Tibial nerve (tissue), 4 donors: ENCODE data around the gene PLAC9. TPM values are rescaled to one million over a fixed set of nuclear protein-coding genes. Genes with fewer than 3 reads are reported as not detected.

Experiments
- DNase-seq, 2 donors: peaks; one replicate each; pipeline ENCODE4 v3.0.0-alpha.2; 2019; ENCODE audit warnings: low spot score in 2 of 2
- H3K27ac ChIP-seq, 4 donors: fragments of 200-600 bp; sonication (generic) in 3 of 4; one replicate each; pipeline ENCODE4 v1.5.1; 2017 to 2019; ENCODE audit warnings: mild to moderate bottlenecking in 1 of 4
- H3K27me3 ChIP-seq, 2 donors: fragments of 200-600 bp; sonication (generic) in 1 of 2; one replicate each; pipeline versions ENCODE4 v1.5.1 to v1.6.0; 2017 to 2019
- H3K36me3 ChIP-seq, 3 donors: fragments of 200-600 bp; sonication (generic); one replicate each; pipeline ENCODE4 v1.5.1; 2018 to 2019
- H3K4me1 ChIP-seq, 4 donors: fragments of 200-600 bp; sonication (generic) in 3 of 4; one replicate each; pipeline ENCODE4 v1.5.1; 2017 to 2019
- H3K4me3 ChIP-seq, 4 donors: fragments of 200-600 bp; sonication (generic) in 3 of 4; one replicate each; pipeline ENCODE4 v1.5.1; 2017 to 2019; ENCODE audit warnings: mild to moderate bottlenecking in 1 of 4, moderate library complexity in 1 of 4
- H3K9me3 ChIP-seq, 4 donors: fragments of 200-600 bp; sonication (generic) in 3 of 4; one replicate each; pipeline ENCODE4 v1.5.1; 2017 to 2019
- CTCF ChIP-seq, 5 experiments: fragments of 200-600 bp in 3 of 5; fragments of 450-650 bp in 2 of 5; sonication (generic) in 3 of 5; IDR thresholded peaks; one replicate each; pipeline ENCODE4 v1.5.1; 2016 to 2019; ENCODE audit warnings: antibody characterized with exemption in 5 of 5, mild to moderate bottlenecking in 3 of 5, moderate library complexity in 2 of 5
- EP300 ChIP-seq, 2 donors: sonication (generic); formaldehyde crosslinking; IDR thresholded peaks; one replicate each; pipeline ENCODE4 v1.6.1; 2017; ENCODE audit warnings: antibody characterized with exemption in 2 of 2, mild to moderate bottlenecking in 1 of 2
- POLR2A ChIP-seq, 2 donors: fragments of 450-650 bp; IDR thresholded peaks; one replicate each; pipeline ENCODE4 v1.6.1; 2017; ENCODE audit warnings: antibody characterized with exemption in 2 of 2, mild to moderate bottlenecking in 2 of 2, moderate library complexity in 2 of 2
- WGBS, 2 donors: methylation state at CpG; one replicate each; pipeline ENCODE4 v1.1.5; 2018; 5-methylcytosine and 5-hydroxymethylcytosine counted together
- total RNA-seq, 4 donors: library from RNA; depleted of rRNA; stranded (reverse); fragments of >200 nt; gene quantifications; one replicate each; pipeline ENCODE4 v1.1.0, GENCODE V29; 2016

Gene PLAC9
- total RNA-seq, 4 donors from 2014 or later: 63.3 to 199 (median 140) TPM

- Histone ChIP-seq H3K4me1 (peaks cover 0 to 21% (median 5%) of the 10 kb centered on the region in 4 donors), H3K4me3 (no peak overlapping the region), H3K9me3 (no peaks in the 10 kb centered on the region), H3K27me3 (no peaks in the 10 kb centered on the region), H3K36me3 (no peaks in the 10 kb centered on the region), H3K27ac (no peak overlapping the region)
- WGBS, 2 donors: 86 to 88% methylated on average over 15 of the region's 15 CpGs
- TF ChIP-seq EP300 (IDR thresholded peaks at IDR 0.05) (no peak), CTCF (IDR thresholded peaks at IDR 0.05) (no peak), POLR2A (IDR thresholded peaks at IDR 0.05) (no peak)
- no peak for DNase-seq
These were observed 31.5 kb upstream of the PLAC9 start for GRCh38 chr10:80100861-80101695.

- TF ChIP-seq CTCF (IDR thresholded peaks at IDR 0.05) (no peak), POLR2A (IDR thresholded peaks at IDR 0.05) (no peak), EP300 (IDR thresholded peaks at IDR 0.05) (no peak)
- Histone ChIP-seq H3K36me3 (no peaks in the 10 kb centered on the region), H3K4me3 (no peak overlapping the region), H3K27ac (peak overlapping the region in 2 of 4 donors; percentile 68 to 70), H3K4me1 (peaks cover 0 to 21% (median 5%) of the 10 kb centered on the region in 4 donors), H3K27me3 (no peaks in the 10 kb centered on the region), H3K9me3 (peaks cover 0 to 13% (median 4%) of the 10 kb centered on the region in 4 donors)
- peak in 1 of 2 donors; percentile 25 for DNase-seq
- WGBS, 2 donors: 36 to 37% methylated on average over 10 of the region's 10 CpGs
These were observed 28.2 kb upstream of the PLAC9 start for GRCh38 chr10:80104066-80104926.

- 92 to 95% methylated on average over 8 of the region's 8 CpGs for WGBS, 2 donors
- no peak for DNase-seq
- H3K27me3 ChIP-seq: no peaks in the 10 kb centered on the region
- H3K36me3 ChIP-seq: no peaks in the 10 kb centered on the region
- peaks cover 0 to 19% (median 4%) of the 10 kb centered on the region in 4 donors for H3K9me3 ChIP-seq
- no peak overlapping the region for H3K4me3 ChIP-seq
- H3K27ac ChIP-seq: no peak overlapping the region
- peaks cover 0 to 31% (median 9%) of the 10 kb centered on the region in 4 donors for H3K4me1 ChIP-seq
- TF ChIP-seq CTCF (IDR thresholded peaks at IDR 0.05) (no peak), POLR2A (IDR thresholded peaks at IDR 0.05) (no peak), EP300 (IDR thresholded peaks at IDR 0.05) (no peak)
These were observed 23.8 kb upstream of the PLAC9 start for GRCh38 chr10:80108576-80109239.

GRCh38 chr10:80110986-80111385, 21.5 kb upstream of the PLAC9 start:
- Histone ChIP-seq H3K36me3 (no peaks in the 10 kb centered on the region), H3K4me1 (peaks cover 0 to 12% (median 4%) of the 10 kb centered on the region in 4 donors), H3K27me3 (no peaks in the 10 kb centered on the region), H3K4me3 (no peak overlapping the region), H3K9me3 (peaks cover 0 to 19% (median 4%) of the 10 kb centered on the region in 4 donors), H3K27ac (peak overlapping the region in 1 of 4 donors; percentile 64)
- WGBS, 2 donors: 55 to 70% methylated on average over 1 of the region's 1 CpG
- TF ChIP-seq POLR2A (IDR thresholded peaks at IDR 0.05): no peak
- TF ChIP-seq CTCF (IDR thresholded peaks at IDR 0.05): no peak
- no peak for TF ChIP-seq EP300 (IDR thresholded peaks at IDR 0.05)
- DNase-seq: no peak
